HepG2 (cell line): Measurements from ENCODE around the gene BRAP. TPM values are rescaled to one million over a fixed set of nuclear protein-coding genes. Genes with fewer than 3 reads are reported as not detected.

Source experiments
- HCFC1 ChIP-seq: fragments of 150-350 bp; IDR thresholded peaks from 2 replicates; pipeline ENCODE4 v1.6.1; 2014; ENCODE audit warnings: low read depth, low read length
- ZBTB1 ChIP-seq: sonication (generic); formaldehyde crosslinking; IDR thresholded peaks from 2 replicates; pipeline ENCODE4 v1.4.0; 2020; ENCODE audit warnings: missing genetic modification reagents, borderline replicate concordance
- polyA plus RNA-seq, 8 experiments: library from polyadenylated mRNA; depleted of rRNA in 3 of 8; stranded (reverse) in 7 of 8; unstranded in 1 of 8; fragments of >200 nt; fragmentation: Illumina TruSeq in 4 of 8; extraction: Trizol in 4 of 8; gene quantifications; 2 replicates each; pipeline versions ENCODE4 v1.2.1 to v1.2.3, GENCODE V29; 2011 to 2016; ENCODE audit warnings: low read depth in 4 of 8, missing spikeins in 1 of 8, mixed read lengths in 1 of 8; ENCODE audit not compliant: insufficient read depth in 1 of 8
- total RNA-seq, 5 experiments: library from RNA; depleted of rRNA; stranded (reverse); fragments of >200 nt; fragmentation: Illumina TruSeq; extraction: Trizol; gene quantifications; 2 replicates each; pipeline ENCODE4 v1.2.3, GENCODE V29; 2016; ENCODE audit warnings: low read depth in 1 of 5
- TF ChIP-seq, protein P1 (sequence below): sonication (generic); formaldehyde crosslinking; IDR thresholded peaks from 2 replicates; pipeline ENCODE4 v1.4.0; 2020; ENCODE audit warnings: mild to moderate bottlenecking, missing genetic modification reagents, borderline replicate concordance
- TF ChIP-seq, protein P2 (sequence below): conservative IDR thresholded peaks from 2 replicates; pipeline ENCODE4 v1.6.1; 2018; ENCODE audit warnings: missing genetic modification reagents
- TF ChIP-seq, protein P3 (sequence below): sonication (generic); formaldehyde crosslinking; IDR thresholded peaks from 2 replicates; pipeline ENCODE4 v1.5.0; 2020; ENCODE audit warnings: missing genetic modification reagents
- TF ChIP-seq, protein P4 (sequence below): IDR thresholded peaks from 2 replicates; pipeline ENCODE4 v1.6.1; 2016; ENCODE audit warnings: missing compliant biosample characterization, missing genetic modification reagents, borderline replicate concordance

The BRAP gene
- total and polyA plus RNA-seq, 2 of the 13 experiments (the other 11 are each of a cell fraction or from before 2014, with no cell fraction given): 8.1 to 15.4 TPM

DNA sequence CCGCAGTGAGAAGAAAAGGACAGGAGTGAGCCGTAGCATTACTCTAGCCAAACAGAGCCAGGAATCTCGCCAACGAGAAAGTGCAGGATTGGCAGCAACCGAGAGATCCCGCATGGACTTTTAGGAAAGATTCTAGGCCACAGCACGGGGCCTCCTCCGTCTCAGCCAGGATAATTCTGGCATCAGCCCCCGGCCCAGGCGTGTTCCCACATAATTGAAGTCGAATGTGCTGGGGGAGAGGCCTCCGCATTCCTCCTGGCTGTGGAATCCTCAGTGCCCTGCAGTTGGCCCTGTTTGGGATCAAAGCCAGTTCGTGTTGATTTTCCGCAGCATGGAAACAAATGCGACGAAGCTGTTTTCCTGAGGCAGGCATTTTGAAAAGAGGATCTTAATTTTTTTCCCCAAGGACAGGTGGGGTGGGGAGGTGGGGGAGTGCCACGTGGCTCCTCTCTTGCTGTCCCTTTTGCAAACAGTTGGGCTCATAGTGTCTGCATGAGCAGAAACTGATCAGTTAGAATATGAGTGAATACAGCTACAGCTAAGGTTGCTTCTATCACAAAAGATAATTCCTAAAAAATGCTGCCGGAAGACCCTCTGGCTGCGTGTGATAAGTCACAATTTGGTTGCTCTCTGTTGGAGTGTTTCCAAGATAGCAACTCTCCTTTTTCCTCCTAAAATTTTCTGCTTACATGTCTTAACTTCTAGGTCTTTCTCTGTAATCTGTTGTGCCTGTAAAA, 49.4 kb downstream of the BRAP start (continued):
- TF ChIP-seq, protein P1, sequence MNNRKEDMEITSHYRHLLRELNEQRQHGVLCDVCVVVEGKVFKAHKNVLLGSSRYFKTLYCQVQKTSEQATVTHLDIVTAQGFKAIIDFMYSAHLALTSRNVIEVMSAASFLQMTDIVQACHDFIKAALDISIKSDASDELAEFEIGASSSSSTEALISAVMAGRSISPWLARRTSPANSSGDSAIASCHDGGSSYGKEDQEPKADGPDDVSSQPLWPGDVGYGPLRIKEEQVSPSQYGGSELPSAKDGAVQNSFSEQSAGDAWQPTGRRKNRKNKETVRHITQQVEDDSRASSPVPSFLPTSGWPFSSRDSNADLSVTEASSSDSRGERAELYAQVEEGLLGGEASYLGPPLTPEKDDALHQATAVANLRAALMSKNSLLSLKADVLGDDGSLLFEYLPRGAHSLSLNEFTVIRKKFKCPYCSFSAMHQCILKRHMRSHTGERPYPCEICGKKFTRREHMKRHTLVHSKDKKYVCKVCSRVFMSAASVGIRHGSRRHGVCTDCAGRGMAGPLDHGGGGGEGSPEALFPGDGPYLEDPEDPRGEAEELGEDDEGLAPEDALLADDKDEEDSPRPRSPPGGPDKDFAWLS (CRISPR knock-in tag): no peak
- TF ChIP-seq, protein P2, sequence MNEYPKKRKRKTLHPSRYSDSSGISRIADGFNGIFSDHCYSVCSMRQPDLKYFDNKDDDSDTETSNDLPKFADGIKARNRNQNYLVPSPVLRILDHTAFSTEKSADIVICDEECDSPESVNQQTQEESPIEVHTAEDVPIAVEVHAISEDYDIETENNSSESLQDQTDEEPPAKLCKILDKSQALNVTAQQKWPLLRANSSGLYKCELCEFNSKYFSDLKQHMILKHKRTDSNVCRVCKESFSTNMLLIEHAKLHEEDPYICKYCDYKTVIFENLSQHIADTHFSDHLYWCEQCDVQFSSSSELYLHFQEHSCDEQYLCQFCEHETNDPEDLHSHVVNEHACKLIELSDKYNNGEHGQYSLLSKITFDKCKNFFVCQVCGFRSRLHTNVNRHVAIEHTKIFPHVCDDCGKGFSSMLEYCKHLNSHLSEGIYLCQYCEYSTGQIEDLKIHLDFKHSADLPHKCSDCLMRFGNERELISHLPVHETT (CRISPR knock-in tag): no peak
- TF ChIP-seq ZBTB1 (CRISPR knock-in tag): no peak
- TF ChIP-seq HCFC1: no peak
- TF ChIP-seq, protein P3, sequence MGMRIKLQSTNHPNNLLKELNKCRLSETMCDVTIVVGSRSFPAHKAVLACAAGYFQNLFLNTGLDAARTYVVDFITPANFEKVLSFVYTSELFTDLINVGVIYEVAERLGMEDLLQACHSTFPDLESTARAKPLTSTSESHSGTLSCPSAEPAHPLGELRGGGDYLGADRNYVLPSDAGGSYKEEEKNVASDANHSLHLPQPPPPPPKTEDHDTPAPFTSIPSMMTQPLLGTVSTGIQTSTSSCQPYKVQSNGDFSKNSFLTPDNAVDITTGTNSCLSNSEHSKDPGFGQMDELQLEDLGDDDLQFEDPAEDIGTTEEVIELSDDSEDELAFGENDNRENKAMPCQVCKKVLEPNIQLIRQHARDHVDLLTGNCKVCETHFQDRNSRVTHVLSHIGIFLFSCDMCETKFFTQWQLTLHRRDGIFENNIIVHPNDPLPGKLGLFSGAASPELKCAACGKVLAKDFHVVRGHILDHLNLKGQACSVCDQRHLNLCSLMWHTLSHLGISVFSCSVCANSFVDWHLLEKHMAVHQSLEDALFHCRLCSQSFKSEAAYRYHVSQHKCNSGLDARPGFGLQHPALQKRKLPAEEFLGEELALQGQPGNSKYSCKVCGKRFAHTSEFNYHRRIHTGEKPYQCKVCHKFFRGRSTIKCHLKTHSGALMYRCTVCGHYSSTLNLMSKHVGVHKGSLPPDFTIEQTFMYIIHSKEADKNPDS (CRISPR knock-in tag): no peak
- TF ChIP-seq, protein P4, sequence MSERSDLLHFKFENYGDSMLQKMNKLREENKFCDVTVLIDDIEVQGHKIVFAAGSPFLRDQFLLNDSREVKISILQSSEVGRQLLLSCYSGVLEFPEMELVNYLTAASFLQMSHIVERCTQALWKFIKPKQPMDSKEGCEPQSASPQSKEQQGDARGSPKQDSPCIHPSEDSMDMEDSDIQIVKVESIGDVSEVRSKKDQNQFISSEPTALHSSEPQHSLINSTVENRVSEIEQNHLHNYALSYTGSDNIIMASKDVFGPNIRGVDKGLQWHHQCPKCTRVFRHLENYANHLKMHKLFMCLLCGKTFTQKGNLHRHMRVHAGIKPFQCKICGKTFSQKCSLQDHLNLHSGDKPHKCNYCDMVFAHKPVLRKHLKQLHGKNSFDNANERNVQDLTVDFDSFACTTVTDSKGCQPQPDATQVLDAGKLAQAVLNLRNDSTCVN (CRISPR knock-in tag): no peak
- TF ChIP-seq, all 625 proteins: peak for 16
